A549 (cell line): Measurements from ENCODE around the gene ATN1. TPM values are rescaled to one million over a fixed set of nuclear protein-coding genes. Genes with fewer than 3 reads are reported as not detected.

Experiments used
- ATAC-seq, 2 experiments: fragments of 200-7000 bp in 1 of 2; fragments of >200 bp in 1 of 2; cut with Nextera tagmentation in 1 of 2; cut with Tn5 transposase in 1 of 2; 3 replicates each; pipeline versions ENCODE4 v1.8.0 to v1.9.1; 2018 to 2020; ENCODE audit warnings: mild to moderate bottlenecking in 1 of 2, moderate library complexity in 1 of 2
- CTCF ChIA-PET: fragments of 300-600 bp; sonication (Branson Sonifier 250); formaldehyde crosslinking; extraction: SDS; loops from one replicate; lab custom pipeline; 2021; ENCODE audit warnings: antibody characterized with exemption, inconsistent platforms; lab: Yijun Ruan, JAX
- POLR2A ChIA-PET: fragments of 350-600 bp; formaldehyde crosslinking; extraction: SDS; loops from one replicate; lab custom pipeline; 2021; ENCODE audit warnings: antibody characterized with exemption, inconsistent platforms; lab: Yijun Ruan, JAX
- DNase-seq, 2 experiments: peaks; one replicate each; pipeline versions ENCODE4 v3.0.0 to v3.0.0-alpha.2; 2011 to 2016; ENCODE audit warnings: low read depth in 1 of 2, low spot score in 1 of 2
- FAIRE-seq: peaks from 2 replicates; lab custom pipeline; 2011; peaks lifted over from hg19 to GRCh38; lab: Jason Lieb, UNC
- H3K27ac ChIP-seq, 2 experiments: fragments of >200 bp; sonication (Bioruptor Twin); formaldehyde crosslinking; 3 replicates each; pipeline ENCODE4 v1.5.1; 2016 to 2017
- H3K4me1 ChIP-seq: fragments of >200 bp; sonication (Bioruptor Twin); formaldehyde crosslinking; 3 replicates; pipeline ENCODE4 v1.6.1; 2016
- H3K4me2 ChIP-seq: fragments of >200 bp; sonication (Bioruptor Twin); formaldehyde crosslinking; 3 replicates; pipeline ENCODE4 v1.6.1; 2016
- H3K4me3 ChIP-seq: fragments of >200 bp; sonication (Bioruptor Twin); formaldehyde crosslinking; 3 replicates; pipeline ENCODE4 v1.5.1; 2016
- H3K9me3 ChIP-seq: fragments of >200 bp; sonication (Bioruptor Twin); formaldehyde crosslinking; 3 replicates; pipeline ENCODE4 v1.6.1; 2016
- CEBPB ChIP-seq, 2 experiments: fragments of >200 bp in 1 of 2; sonication (Bioruptor Twin) in 1 of 2; formaldehyde crosslinking in 1 of 2; IDR thresholded peaks; 2 replicates each; pipeline ENCODE4 v1.6.1; 2012 to 2016
- CHD4 ChIP-seq: fragments of 200-600 bp; sonication (generic); IDR thresholded peaks from 2 replicates; pipeline ENCODE4 v1.6.1; 2016; ENCODE audit warnings: antibody characterized with exemption, mild to moderate bottlenecking, borderline replicate concordance
- CTCF ChIP-seq: fragments of >200 bp; sonication (Bioruptor Twin); formaldehyde crosslinking; IDR thresholded peaks from 3 replicates; pipeline ENCODE4 v1.5.1; 2016
- E2F6 ChIP-seq: IDR thresholded peaks from 2 replicates; pipeline ENCODE4 v1.6.1; 2012; ENCODE audit warnings: low read depth, borderline replicate concordance
- EP300 ChIP-seq, 2 experiments: fragments of >200 bp; sonication (Bioruptor Twin); formaldehyde crosslinking; IDR thresholded peaks; 2 replicates in 1 of 2; 3 replicates in 1 of 2; pipeline ENCODE4 v1.6.1; 2016 to 2017
- FOSL2 ChIP-seq, 2 experiments: fragments of 450-650 bp in 1 of 2; fragments of >200 bp in 1 of 2; sonication (Bioruptor Twin) in 1 of 2; formaldehyde crosslinking; IDR thresholded peaks; 2 replicates each; pipeline versions ENCODE4 v1.5.0 to v1.6.1; 2016 to 2020; ENCODE audit warnings: mild to moderate bottlenecking in 1 of 2, moderate library complexity in 1 of 2
- GATA3 ChIP-seq: IDR thresholded peaks from 2 replicates; pipeline ENCODE4 v1.6.1; 2012; ENCODE audit warnings: borderline replicate concordance
- JUN ChIP-seq, 2 experiments: fragments of >200 bp; sonication (Bioruptor Twin); formaldehyde crosslinking; IDR thresholded peaks; 2 replicates in 1 of 2; 3 replicates in 1 of 2; pipeline ENCODE4 v1.6.1; 2016 to 2017
- KDM5A ChIP-seq: fragments of 200-600 bp; sonication (generic); IDR thresholded peaks from 2 replicates; pipeline ENCODE4 v1.6.1; 2016; ENCODE audit warnings: antibody characterized with exemption, mild to moderate bottlenecking
- NR3C1 ChIP-seq: fragments of >200 bp; sonication (Bioruptor Twin); formaldehyde crosslinking; IDR thresholded peaks from 3 replicates; pipeline ENCODE4 v1.6.1; 2017
- POLR2A ChIP-seq: IDR thresholded peaks from 2 replicates; pipeline ENCODE4 v1.6.1; 2012; ENCODE audit warnings: mild to moderate bottlenecking, low read length
- POLR2AphosphoS2 ChIP-seq: conservative IDR thresholded peaks from 2 replicates; pipeline ENCODE4 v1.6.1; 2012; ENCODE audit warnings: low read length, improper control_type of control experiment, inconsistent platforms
- RCOR1 ChIP-seq: fragments of 150-350 bp; IDR thresholded peaks from 2 replicates; pipeline ENCODE4 v1.6.1; 2014; ENCODE audit warnings: antibody characterized with exemption, low read length, low read depth
- REST ChIP-seq: fragments of 200-600 bp; sonication (generic); IDR thresholded peaks from 2 replicates; pipeline ENCODE4 v1.6.1; 2016; ENCODE audit warnings: antibody characterized with exemption, mild to moderate bottlenecking, moderate library complexity
- RFX5 ChIP-seq: fragments of 450-650 bp; IDR thresholded peaks from 2 replicates; pipeline ENCODE4 v1.7.1; 2014; ENCODE audit warnings: antibody characterized with exemption, mild to moderate bottlenecking, moderate library complexity
- RNF2 ChIP-seq: fragments of 200-600 bp; sonication (generic); IDR thresholded peaks from 2 replicates; pipeline ENCODE4 v1.6.1; 2016; ENCODE audit warnings: low read depth, mild to moderate bottlenecking, antibody characterized with exemption, moderate library complexity, borderline replicate concordance
- TP53 ChIP-seq: fragments of 250-450 bp; sonication (Bioruptor Pico); IDR thresholded peaks from 2 replicates; pipeline ENCODE4 v1.5.0; 2021; ENCODE audit warnings: mild to moderate bottlenecking, moderate library complexity
- USF2 ChIP-seq: fragments of 450-650 bp; IDR thresholded peaks from 2 replicates; pipeline ENCODE4 v1.6.1; 2014; ENCODE audit warnings: antibody characterized with exemption
- ZSCAN20 ChIP-seq: fragments of 250-450 bp; sonication (Bioruptor Pico); IDR thresholded peaks from 2 replicates; pipeline ENCODE4 v1.8.0; 2022; ENCODE audit warnings: mild to moderate bottlenecking, moderate library complexity
- WGBS: methylation state at CpG from one replicate; pipeline ENCODE4 v1.1.6; 2017; ENCODE audit errors: missing lambda C conversion rate; 5-methylcytosine and 5-hydroxymethylcytosine counted together
- polyA plus RNA-seq, 4 experiments: library from polyadenylated mRNA; depleted of rRNA in 3 of 4; stranded (reverse); fragments of >200 nt; fragmentation: RNase III in 1 of 4; extraction: RNeasy Plus Mini Kit Qiagen cat#74134 plus additional on column Dnase treatment in 1 of 4; gene quantifications; 2 replicates in 3 of 4; 3 replicates in 1 of 4; pipeline ENCODE4 v1.2.3, GENCODE V29; 2011 to 2017

Gene ATN1
- polyA plus RNA-seq, 2 of the 4 experiments (the other 2 are of a cell fraction), result 11.3 to 51.6 TPM

GRCh38 chr12:6956021-6956727 lies 28.4 kb downstream of the ATN1 start:
- 80% methylated on average over 26 of the region's 28 CpGs for WGBS
- H3K4me1 ChIP-seq, result peaks cover 5% of the 10 kb centered on the region
- FAIRE-seq (no peak), ATAC-seq (no peak), DNase-seq (no peak)
- H3K4me2 ChIP-seq, result no peak overlapping the region
- ChIA-PET CTCF (interaction anchor here (1.2 to 11.2 kb wide), 6 partner anchors 9 to 157 kb away, joined by 3 to 354 read pairs (median 11); partner anchors contain the start of genes C12orf57 and RNU7-1), POLR2A (interaction anchor here (1.3 kb wide), 1 partner anchor 10 kb away, joined by 4 read pairs; no protein-coding TSS in a partner anchor)
- H3K27ac ChIP-seq, result no peak overlapping the region
- TF ChIP-seq CEBPB (IDR thresholded peaks at IDR 0.05), result no peak
- TF ChIP-seq FOSL2 (IDR thresholded peaks at IDR 0.05), result no peak
- TF ChIP-seq FOSL2 (CRISPR knock-in tag; IDR thresholded peaks at IDR 0.05), result no peak
- no peak for TF ChIP-seq E2F6
- no peak for TF ChIP-seq GATA3
- TF ChIP-seq RFX5, result no peak
- no peak for TF ChIP-seq CHD4
- no peak for TF ChIP-seq TP53 (CRISPR knock-in tag)
- TF ChIP-seq JUN (IDR thresholded peaks at IDR 0.05), result no peak
- no peak for TF ChIP-seq RNF2
- TF ChIP-seq RCOR1, result no peak
- no peak for TF ChIP-seq POLR2A
- TF ChIP-seq KDM5A, result no peak
- no peak for TF ChIP-seq POLR2AphosphoS2
- no peak for TF ChIP-seq EP300 (IDR thresholded peaks at IDR 0.05)
- no peak for TF ChIP-seq USF2
- no peak for TF ChIP-seq CTCF
- TF ChIP-seq REST, result no peak
- TF ChIP-seq NR3C1, result no peak
- TF ChIP-seq ZSCAN20 (CRISPR knock-in tag), result no peak
- H3K9me3 ChIP-seq, result no peaks in the 10 kb centered on the region
- no peak overlapping the region for H3K4me3 ChIP-seq
